T-helper 1 cell (primary cell): ENCODE results near the gene SLC35A5.
"Not testable (repeated sequence)": the region's sequence is repeated elsewhere in the genome, so short reads cannot be mapped to it uniquely, and the experiment has no call there.

Experiments
- DNase-seq, 5 donors: peaks; one replicate each; pipeline ENCODE4 v3.0.0-alpha.2; 2012 to 2020
- total RNA-seq, 4 donors: gene quantifications; one replicate each; lab custom pipeline; 2026; lab: John Stamatoyannopoulos, UW

SLC35A5 gene
- 12.8 to 25.5 (median 20.7) reads per million in 4 donors for total RNA-seq

GRCh38 chr3:112561734-112562529, at the start of gene SLC35A5, which contains the start of gene ATG3:
TSS of gene SLC35A5 (plus strand) at chr3:112562045. CDS start at chr3:112563404, 1,359 bp downstream.
TSS of gene ATG3 (minus strand) at chr3:112561962. CDS start at chr3:112561528, 434 bp downstream.
- peak; percentile 95 to 99 (median 98) for DNase-seq

GRCh38 chr3:112512320-112512719, 49.5 kb upstream of the SLC35A5 start:
- no peak for DNase-seq

- DNase-seq = peak in 1 of 5 donors; percentile 86
Measured at GRCh38 chr3:112514527-112515128, 47.2 kb upstream of the SLC35A5 start.

- DNase-seq = not testable (repeated sequence)
Measured at GRCh38 chr3:112518970-112519369, 42.9 kb upstream of the SLC35A5 start.

- peak in 3 of 5 donors; percentile 16 to 66 (median 38) for DNase-seq
Measured at GRCh38 chr3:112519424-112520001, 42.3 kb upstream of the SLC35A5 start.

- not testable (repeated sequence) for DNase-seq
Measured at GRCh38 chr3:112524127-112524526, 37.7 kb upstream of the SLC35A5 start.

- no peak for DNase-seq
Measured at GRCh38 chr3:112530573-112530972, 31.3 kb upstream of the SLC35A5 start.

- peak in 1 of 5 donors; percentile 24 for DNase-seq
Measured at GRCh38 chr3:112531358-112531781, 30.5 kb upstream of the SLC35A5 start.

- no peak for DNase-seq
Measured at GRCh38 chr3:112539825-112540650, 21.8 kb upstream of the SLC35A5 start.

GRCh38 chr3:112546216-112546759, 15.6 kb upstream of the SLC35A5 start:
- DNase-seq = no peak

GRCh38 chr3:112550859-112551258, 11.0 kb upstream of the SLC35A5 start:
- DNase-seq = no peak

- DNase-seq = no peak
Measured at GRCh38 chr3:112555535-112556170, 6.2 kb upstream of the SLC35A5 start.

- DNase-seq = no peak
Measured at GRCh38 chr3:112557976-112558375, 3.9 kb upstream of the SLC35A5 start.

GRCh38 chr3:112560307-112560706, 1.5 kb upstream of the SLC35A5 start:
- no peak for DNase-seq

GRCh38 chr3:112560721-112561483, 943 bp upstream of the SLC35A5 start:
- DNase-seq = peak; percentile 16 to 81 (median 50)

GRCh38 chr3:112561484-112561733, 436 bp upstream of the SLC35A5 start:
- peak in 1 of 5 donors; percentile 77 for DNase-seq

- not testable (repeated sequence) for DNase-seq
Measured at GRCh38 chr3:112564247-112564939, 2.5 kb downstream of the SLC35A5 start.

GRCh38 chr3:112564940-112565305, 3.1 kb downstream of the SLC35A5 start:
- no peak for DNase-seq

GRCh38 chr3:112568642-112569041, 6.8 kb downstream of the SLC35A5 start:
- DNase-seq = no peak

- DNase-seq = no peak
Measured at GRCh38 chr3:112569265-112569664, 7.4 kb downstream of the SLC35A5 start.

GRCh38 chr3:112572701-112573100, 10.9 kb downstream of the SLC35A5 start:
- DNase-seq = no peak
